Fibroblast of pulmonary artery (primary cell): ENCODE data around the gene CUBN.

Source experiments
- DNase-seq: peaks from one replicate; pipeline ENCODE4 v3.0.0-alpha.2; 2010; ENCODE audit warnings: low read depth
- H3K4me3 ChIP-seq: replicated peaks from 2 replicates; pipeline ENCODE4 v1.5.1; 2011; ENCODE audit warnings: low read depth, mild to moderate bottlenecking, control low read depth, low read length, moderate library complexity
- CTCF ChIP-seq: IDR thresholded peaks from 2 replicates; pipeline ENCODE4 v1.5.1; 2011; ENCODE audit warnings: mild to moderate bottlenecking, control low read depth, low read length, inconsistent platforms; ENCODE audit errors: missing control alignments

The CUBN gene

DNA sequence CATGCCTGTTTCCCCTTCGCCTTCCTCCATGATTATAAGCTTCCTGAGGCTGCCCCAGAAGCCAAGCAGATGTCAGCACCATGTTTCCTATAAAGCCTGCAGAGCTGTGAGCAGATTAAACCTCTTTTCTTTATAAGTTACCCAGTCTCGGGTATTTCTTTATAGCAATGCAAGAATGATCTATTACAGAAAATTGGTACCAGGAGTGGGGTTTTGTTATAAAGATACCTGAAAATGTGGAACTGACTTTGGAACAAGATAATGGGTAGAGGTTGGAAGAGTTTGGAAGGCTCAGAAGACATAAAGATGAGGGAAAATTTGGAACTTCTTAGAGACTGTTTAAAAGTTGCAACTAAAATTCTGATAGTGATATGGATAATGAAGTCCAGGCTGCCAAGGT is 307.6 kb downstream of the CUBN start:
- no peak for TF ChIP-seq CTCF
- no peak overlapping the region for H3K4me3 ChIP-seq

DNA sequence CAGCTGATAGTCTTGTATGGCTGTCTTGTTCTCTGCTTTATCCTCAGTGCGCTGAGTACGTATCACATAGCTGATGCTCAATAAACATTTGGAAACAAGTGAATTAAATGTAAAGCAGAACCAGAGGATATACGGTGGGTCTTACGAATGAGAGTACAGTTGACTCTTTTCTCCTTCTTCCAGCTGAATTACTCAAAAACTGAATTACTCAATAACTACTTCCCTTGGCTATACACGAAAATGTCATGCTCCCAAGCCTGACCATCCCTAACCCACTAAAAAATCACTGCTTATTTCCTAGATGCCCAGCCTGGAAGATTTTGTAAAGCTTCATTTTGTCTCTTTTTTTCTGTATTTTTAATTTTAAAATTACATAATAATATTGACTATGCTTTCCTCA is 309.2 kb downstream of the CUBN start:
- H3K4me3 ChIP-seq = no peak overlapping the region
- TF ChIP-seq CTCF = no peak
- no peak for DNase-seq

More for the DNA sequence above, 307.6 kb downstream of the CUBN start:
- DNase-seq = no peak

- DNase-seq = no peak
- H3K4me3 ChIP-seq = no peak overlapping the region
- no peak for TF ChIP-seq CTCF
These were observed 309.6 kb downstream of the CUBN start for GRCh38 chr10:16820018-16820417.

DNA sequence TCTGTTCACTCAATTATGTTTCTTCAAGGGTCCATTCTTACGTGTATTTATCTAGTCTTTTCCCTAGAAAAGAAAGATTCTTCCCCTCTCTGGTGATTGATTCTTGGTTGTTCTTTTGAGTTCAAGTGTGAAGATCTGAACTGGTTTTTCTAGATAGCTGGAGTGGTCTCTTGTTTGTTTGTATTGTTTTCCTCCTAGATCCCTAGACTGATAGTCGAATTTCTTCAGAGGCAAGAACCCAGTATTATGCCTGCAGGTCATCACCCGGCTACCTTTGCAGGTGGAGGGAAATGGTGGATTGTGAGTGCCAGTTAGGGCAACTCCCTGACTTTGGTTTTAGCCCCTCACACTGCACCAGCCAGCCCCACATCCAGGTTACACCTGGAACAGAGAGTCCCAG is 310.2 kb downstream of the CUBN start:
- no peak overlapping the region for H3K4me3 ChIP-seq
- no peak for TF ChIP-seq CTCF
- no peak for DNase-seq

GRCh38 chr10:16819026-16819425 is 310.6 kb downstream of the CUBN start:
- no peak for DNase-seq
- TF ChIP-seq CTCF = no peak
- no peak overlapping the region for H3K4me3 ChIP-seq

DNA sequence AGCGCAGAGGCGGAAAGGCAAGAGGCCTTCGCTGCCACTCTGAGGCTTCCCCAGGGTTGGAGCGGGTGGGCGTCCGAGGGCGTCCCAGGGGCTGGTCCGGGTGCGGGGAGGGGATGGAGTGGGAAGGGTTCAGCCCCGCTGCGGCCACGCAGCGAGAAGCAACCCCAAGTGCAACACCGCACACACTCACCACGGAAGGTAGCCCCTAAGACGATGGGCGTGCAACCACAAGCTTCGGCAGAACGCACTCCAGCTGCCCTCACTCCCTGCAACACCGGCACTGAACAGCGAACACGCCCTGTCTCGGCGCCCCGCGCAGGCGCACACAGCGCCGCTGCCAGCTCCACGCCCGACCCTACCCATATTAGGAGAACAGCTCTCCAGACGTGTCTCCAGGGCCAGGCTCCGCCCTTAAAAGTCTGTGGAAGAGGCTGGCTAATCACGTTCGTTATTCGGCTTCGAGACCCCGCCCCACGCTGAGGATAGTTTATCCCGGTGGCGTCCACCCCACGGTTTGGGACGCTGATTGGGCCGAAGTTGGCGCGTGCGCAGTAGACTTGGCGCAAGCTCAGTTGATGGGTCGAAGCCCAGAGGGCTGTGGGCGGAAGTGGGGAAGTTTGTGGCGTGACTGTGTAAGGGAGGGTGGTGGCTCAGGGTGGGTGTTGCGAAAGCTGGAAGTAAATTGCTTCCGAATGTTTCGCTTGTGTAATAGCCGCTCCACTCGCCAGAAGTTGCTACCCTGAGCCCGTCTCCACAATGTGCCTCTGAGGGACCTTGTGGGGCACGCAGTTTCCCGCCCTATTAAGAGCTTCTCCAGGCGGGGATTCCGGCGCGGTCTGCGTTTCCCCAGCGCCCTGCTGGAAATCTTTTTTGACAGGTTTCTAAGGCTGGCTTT is 312.2 kb downstream of the CUBN start, which contains the start of gene RSU1:
RSU1 (minus strand) TSS at position 300 of the 895 bp plus-strand sequence. CDS start 343 bp downstream, outside the sequence.
- peak; percentile 100 for DNase-seq
- peak within 1 kb of the TSS; percentile 87 for H3K4me3 ChIP-seq
- TF ChIP-seq CTCF = no peak

DNA sequence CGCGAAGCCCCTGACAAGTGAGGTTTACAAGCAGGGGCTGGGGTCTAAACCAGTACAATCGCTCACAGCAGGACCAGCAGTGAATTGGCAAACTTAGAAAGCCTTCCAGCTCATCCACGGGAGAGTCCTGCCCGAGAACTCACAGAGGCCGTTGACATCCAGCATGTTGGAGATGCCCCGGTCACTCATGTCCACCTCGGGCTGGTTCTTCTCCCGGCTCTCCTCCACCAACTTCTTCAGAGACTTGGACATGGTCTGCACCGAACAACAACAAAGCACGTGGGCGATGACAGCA is 312.8 kb downstream of the CUBN start:
- H3K4me3 ChIP-seq = peak overlapping the region; percentile 87
- DNase-seq = no peak
- TF ChIP-seq CTCF = no peak
